Stimulated activated CD4-positive, alpha-beta T cell treated with anti-CD3 and anti-CD28 coated beads, Interleukin-2, amount 100 ng/mL, for 48 hours (primary cell): ENCODE measurements around the gene SCLY.

ENCODE experiments used
- DNase-seq, 2 donors: peaks; one replicate each; pipeline ENCODE4 v3.0.0-alpha.2; 2020

The SCLY gene

DNA sequence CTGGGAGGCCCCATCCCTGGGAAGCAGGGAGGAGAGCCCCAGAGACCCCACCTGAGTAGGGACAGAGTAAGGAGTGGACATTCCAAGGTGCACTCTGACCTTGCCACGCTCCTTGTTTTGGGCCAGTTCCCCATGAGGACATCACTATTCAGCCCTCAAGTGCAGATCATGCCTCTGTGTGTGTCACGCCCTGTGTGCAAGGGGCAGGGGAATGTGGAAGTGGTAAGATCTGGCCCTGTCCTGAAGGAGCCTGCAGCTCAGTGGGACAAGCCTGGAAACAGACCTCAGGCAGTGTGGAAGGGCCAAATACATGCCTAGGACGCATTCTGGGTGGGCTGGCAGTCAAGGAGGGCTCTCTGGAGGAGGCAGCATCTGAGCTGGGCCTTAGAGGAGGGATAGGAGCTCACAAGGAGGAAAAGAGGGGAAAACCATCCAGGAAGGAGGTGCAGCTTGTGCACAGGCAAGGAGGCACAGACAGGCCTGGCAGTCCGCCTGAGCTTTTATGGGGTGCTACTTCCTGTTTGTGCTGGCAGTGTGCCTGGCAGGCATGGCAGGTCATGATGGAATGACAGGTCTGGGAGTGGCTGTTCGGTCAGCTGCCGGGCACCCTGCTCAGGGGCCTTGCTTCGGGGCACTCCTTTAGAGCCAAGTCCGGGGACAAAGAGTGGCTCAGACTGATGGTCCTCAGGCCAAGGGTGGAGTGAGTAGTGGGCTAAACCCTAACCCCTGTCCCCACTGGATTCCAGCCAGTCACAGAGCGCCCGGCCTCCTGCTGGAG is 80.9 kb downstream of the SCLY start:
- no peak for DNase-seq

DNA sequence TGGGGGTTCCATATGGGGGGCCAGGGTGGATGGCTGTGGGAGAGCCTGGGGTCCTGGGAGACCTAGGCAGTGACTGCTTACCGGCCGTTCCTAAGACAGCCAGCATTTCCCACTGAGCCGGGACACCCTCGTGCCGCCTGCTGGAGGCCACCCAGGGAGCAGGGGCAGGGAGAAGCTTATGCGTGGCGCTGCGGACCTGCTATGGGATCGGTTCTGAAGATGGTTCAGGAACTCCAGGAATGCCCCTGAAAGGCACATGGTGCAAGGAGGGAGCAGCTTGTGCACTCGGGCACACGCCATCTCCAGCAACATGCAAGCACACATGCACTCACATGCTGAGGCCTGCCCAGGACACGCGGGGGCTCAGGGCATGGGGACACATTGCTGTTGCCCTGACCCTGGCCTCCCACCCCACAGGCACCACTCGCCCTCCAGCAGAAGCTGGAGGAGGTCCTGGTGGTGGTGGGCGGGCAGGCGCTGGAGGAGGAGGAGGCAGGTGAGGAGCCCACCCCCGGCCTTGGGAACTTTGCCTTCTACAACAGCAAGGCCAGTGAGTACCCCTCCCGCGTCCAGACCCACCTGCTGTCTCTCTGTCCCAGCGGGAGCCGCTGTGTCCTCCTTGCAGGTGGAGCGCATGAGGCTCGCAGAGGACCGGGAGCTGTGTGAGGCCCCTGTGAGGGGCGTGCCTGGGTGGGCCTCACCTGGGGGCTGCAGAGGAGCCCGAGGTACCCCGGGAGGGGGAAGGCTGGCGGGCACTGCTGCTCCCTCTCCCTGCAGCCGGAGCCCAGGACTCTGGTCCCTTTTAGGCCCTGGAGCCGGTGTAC is 81.8 kb downstream of the SCLY start:
- no peak for DNase-seq

DNA sequence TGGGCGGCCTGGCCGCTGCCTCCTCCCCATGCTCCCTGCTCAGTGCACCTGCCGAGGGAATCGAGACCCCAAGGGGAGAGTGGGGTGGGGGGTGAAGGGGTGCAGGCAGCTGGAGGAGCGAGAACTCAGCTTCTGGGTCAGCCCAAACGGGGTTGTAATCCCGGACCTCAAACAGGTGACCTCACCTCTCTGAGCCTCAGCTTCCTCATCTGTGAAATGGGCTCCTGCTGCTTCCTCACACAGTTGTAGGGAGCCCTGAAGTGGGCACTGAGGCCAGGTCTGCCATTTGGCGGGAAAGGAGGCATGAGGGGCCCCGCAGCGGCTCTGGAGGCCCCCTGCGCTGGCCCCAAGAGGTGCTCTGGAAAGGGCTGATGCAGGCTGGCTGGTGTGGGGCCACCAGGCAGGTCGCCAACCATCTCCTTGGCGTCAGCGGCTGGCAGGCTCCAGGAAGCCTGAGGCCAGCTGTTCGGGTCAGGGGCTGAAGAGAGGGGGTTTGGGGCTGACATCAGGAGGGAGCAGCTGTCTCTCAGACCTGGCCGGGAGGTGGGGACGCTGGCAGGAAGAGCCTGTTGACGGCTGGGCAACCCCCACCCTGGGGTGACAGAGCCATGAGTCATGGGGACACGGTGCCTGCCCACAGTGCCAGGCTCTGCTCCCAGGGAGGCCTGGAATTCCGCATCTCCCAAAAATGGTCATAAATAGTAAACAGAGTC is 82.6 kb downstream of the SCLY start:
- no peak for DNase-seq

DNA sequence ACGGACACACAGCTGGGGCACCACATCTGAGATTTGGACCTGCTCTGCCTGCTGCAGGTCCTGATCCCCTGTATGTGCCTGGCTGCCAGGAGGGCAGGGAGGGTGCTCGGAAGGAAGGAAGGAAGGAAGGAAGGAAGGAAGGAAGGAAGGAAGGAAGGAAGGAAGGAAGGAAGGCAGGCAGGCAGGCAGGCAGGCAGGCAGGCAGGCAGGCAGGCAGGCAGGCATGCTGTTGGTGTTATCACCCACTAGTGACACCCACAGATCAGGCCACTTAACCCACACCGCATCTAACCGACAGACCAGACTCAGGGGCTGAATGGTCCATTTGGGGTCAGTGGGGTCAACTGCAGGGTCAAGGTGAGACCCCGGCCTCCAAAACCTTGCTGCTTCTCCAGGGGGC is 83.5 kb downstream of the SCLY start:
- no peak for DNase-seq

DNA sequence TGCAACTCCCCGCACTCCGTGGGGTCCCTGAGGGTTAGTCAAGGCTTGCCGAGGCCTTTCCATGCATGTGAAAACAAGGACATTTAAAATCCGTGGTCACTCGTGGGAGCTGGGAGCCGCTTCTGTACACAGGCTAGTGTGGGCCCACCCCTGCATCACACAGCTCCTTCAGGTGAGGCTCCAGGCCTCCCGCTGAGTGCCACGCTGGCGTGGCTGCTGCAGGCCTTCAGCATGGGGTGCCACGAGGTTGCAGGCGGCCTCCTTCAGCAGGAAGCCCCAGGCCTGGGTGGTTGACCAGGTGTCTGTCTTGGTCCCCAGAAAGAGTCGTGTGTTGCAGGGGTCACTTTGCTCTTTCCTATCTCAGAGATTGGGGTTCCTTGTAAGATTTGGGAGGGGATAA is 84.2 kb downstream of the SCLY start:
- DNase-seq: no peak

DNA sequence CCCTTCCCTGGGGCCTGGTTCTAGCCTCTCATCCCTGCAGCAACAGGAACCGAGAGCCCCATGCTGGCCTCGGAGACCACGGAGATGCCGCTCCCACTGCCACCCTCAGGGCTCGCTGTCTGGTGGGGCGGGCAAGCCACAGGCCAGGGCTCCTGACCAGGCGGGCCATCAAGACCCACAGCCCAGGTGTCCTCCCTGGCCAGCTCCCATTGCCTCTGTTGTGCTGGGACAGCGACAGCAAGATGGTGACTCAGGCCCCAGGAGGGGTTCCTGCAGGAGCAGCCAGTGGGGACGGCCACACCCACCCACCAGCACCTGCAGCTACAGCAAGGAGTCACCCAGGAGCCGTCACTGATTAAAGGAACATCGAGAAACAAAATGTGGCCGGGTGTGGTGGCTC is 85.0 kb downstream of the SCLY start:
- DNase-seq: no peak

DNA sequence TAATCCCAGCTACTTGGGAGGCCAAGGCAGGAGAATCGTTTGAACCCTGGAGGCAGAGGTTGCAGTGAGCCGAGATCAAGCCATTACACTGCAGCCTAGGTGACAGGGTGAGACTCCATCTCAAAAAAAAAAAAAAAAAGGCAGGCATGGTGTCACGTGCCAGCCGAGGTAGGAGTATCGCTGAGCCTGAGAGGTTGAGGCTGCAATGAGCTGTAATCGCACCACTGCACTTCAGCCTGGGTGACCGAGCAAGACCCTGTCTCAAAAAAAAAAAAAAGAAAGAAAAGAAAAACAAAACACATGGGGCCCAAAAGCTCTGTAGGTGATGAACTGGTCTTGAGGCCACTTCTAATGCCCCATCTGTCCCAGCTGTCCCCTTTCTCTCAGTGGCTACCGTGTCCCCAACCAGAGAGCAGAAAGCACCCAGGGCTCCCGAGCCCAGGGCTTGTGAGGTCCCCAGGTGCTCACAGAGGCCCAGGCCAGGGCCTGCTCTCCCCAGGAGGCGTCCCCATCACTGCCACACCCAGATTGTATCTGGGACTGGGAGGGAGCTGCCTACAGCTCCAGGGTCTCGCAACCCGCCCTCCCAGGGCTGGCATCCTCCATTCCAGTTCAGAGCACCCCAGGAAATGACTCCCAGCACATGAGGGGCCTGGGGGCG is 86.2 kb downstream of the SCLY start:
- DNase-seq: no peak

DNA sequence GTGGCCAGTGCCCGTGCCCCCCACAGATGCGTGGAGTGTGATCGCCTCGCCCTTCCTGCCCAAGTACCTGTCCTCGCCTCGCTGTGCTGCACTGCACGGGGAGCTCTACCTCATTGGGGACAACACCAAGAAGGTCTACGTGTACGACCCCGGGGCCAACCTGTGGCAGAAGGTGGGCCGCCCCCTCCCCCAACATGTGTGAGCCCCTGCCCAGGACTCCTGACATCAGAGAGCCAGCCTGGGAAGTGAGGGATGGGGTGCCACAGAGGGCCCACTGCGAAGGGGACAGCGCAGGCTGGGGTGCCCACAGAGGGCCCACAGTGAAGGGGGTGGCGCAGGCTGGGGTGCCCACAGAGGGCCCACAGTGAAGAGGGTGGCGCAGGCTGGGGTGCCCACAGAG is 88.2 kb downstream of the SCLY start:
- no peak for DNase-seq
